ENCODE measurements around the gene KRT23. TPM values are rescaled to one million over a fixed set of nuclear protein-coding genes. Genes with fewer than 3 reads are reported as not detected.

Gene KRT23
- total and polyA plus RNA-seq, 9 donors = 0.05 to 5.0 (median 0.53) TPM; not detected in 2

DNA sequence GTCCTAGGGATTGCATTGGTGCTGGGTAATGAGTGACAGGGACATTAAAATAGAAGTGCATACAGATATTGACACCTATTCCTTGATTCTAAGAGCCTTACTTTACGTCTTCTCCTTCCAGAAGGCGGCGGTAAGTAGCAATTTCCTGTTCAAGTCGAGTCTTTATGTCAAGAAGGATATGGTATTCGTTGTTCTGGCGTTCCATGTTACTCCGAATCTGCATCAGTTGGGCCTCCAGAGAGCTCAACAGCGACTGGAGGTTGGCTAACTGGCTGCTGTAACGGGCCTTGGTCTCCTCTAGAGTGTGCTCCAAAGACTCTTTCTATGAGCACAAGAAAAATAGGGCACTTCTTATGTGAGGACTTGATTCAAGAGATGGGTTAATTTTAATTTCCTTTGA, 59.4 kb downstream of the KRT23 start:
- H3K27me3 ChIP-seq = no peaks in the 10 kb centered on the region
- no peaks in the 10 kb centered on the region for H3K36me3 ChIP-seq
- TF ChIP-seq POLR2A (IDR thresholded peaks at IDR 0.05) = no peak
- no peak for TF ChIP-seq EP300 (IDR thresholded peaks at IDR 0.05)
- TF ChIP-seq, protein P1, sequence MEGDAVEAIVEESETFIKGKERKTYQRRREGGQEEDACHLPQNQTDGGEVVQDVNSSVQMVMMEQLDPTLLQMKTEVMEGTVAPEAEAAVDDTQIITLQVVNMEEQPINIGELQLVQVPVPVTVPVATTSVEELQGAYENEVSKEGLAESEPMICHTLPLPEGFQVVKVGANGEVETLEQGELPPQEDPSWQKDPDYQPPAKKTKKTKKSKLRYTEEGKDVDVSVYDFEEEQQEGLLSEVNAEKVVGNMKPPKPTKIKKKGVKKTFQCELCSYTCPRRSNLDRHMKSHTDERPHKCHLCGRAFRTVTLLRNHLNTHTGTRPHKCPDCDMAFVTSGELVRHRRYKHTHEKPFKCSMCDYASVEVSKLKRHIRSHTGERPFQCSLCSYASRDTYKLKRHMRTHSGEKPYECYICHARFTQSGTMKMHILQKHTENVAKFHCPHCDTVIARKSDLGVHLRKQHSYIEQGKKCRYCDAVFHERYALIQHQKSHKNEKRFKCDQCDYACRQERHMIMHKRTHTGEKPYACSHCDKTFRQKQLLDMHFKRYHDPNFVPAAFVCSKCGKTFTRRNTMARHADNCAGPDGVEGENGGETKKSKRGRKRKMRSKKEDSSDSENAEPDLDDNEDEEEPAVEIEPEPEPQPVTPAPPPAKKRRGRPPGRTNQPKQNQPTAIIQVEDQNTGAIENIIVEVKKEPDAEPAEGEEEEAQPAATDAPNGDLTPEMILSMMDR (IDR thresholded peaks at IDR 0.05) = no peak
- 92 to 94% (median 93%) methylated on average over 9 of the region's 9 CpGs for WGBS, 3 donors
- DNase-seq = no peak
- H3K4me3 ChIP-seq = no peak overlapping the region
- H3K9me3 ChIP-seq = no peaks in the 10 kb centered on the region
- no peaks in the 10 kb centered on the region for H3K4me1 ChIP-seq (ENCODE audit: insufficient read depth)
- intact Hi-C loops (cut with DNase I) = no loop called here
- H3K27ac ChIP-seq = no peak overlapping the region

DNA sequence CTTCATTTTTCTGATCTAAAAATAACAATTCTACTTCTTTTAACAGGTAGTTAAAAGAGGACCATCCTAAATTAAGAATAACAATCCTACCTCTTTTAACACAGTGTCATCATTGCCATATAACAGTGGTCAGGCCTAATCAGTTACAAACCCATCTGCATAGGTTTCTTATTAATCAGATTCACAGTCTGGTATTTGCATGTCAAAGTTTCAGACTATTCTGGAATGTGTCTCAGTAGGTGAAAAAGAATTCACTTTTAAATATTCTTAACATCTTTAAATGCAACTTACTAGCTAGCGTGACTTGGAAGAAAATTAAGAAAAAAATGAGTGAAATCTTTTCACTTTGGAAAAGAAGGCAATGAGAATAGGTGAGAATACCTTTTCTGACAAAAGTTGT, 63.6 kb downstream of the KRT23 start:
- no peaks in the 10 kb centered on the region for H3K27me3 ChIP-seq
- no peak overlapping the region for H3K4me3 ChIP-seq
- 65 to 100% (median 75%) methylated on average over 1 of the region's 1 CpG for WGBS, 3 donors
- no peak for TF ChIP-seq POLR2A (IDR thresholded peaks at IDR 0.05)
- TF ChIP-seq EP300 (IDR thresholded peaks at IDR 0.05) = no peak
- TF ChIP-seq, protein P1 (IDR thresholded peaks at IDR 0.05) = no peak
- H3K9me3 ChIP-seq = no peaks in the 10 kb centered on the region
- H3K27ac ChIP-seq = no peak overlapping the region
- H3K4me1 ChIP-seq (ENCODE audit: insufficient read depth) = no peaks in the 10 kb centered on the region
- DNase-seq = no peak
- intact Hi-C loops (cut with DNase I) = no loop called here
- H3K36me3 ChIP-seq = no peaks in the 10 kb centered on the region

DNA sequence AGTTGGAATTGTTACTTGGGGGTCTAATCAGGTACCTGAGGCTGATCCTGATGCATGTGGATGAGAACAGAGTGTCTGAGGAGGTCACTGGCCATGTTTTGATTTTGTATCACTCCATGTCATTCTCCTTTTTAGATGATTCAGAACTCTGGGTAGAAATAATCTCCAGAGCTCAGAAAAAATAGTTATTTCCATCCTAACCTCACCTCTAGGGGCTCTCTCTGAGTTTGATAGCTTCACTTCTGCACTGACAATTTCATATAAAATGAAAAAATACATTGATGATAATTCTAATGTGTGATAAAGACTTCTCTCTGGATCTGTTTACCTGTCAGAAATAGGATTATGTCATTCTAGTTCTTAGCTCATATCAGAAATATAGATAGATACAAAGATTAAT, 64.2 kb downstream of the KRT23 start:
- TF ChIP-seq EP300 (IDR thresholded peaks at IDR 0.05) = no peak
- TF ChIP-seq, protein P1 (IDR thresholded peaks at IDR 0.05) = no peak
- no peak for TF ChIP-seq POLR2A (IDR thresholded peaks at IDR 0.05)
- no peak for DNase-seq
- H3K27ac ChIP-seq = no peak overlapping the region
- no peaks in the 10 kb centered on the region for H3K27me3 ChIP-seq
- no peak overlapping the region for H3K4me3 ChIP-seq
- intact Hi-C loops (cut with DNase I) = no loop called here
- H3K36me3 ChIP-seq = no peaks in the 10 kb centered on the region
- H3K9me3 ChIP-seq = no peaks in the 10 kb centered on the region
- no peaks in the 10 kb centered on the region for H3K4me1 ChIP-seq (ENCODE audit: insufficient read depth)

Other genes with a start within 250 kb of the KRT23 start
Only the 30 nearest of the 33 such genes appear.
- gene KRT25, start 182.3 kb downstream of the KRT23 start, total RNA-seq = not detected
- gene KRT25, start 182.3 kb downstream of the KRT23 start, polyA plus RNA-seq = not detected
- gene KRT26, start 165.4 kb downstream of the KRT23 start, total RNA-seq = not detected
- not detected for gene KRT26, start 165.4 kb downstream of the KRT23 start, polyA plus RNA-seq
- gene KRT27, start 155.1 kb downstream of the KRT23 start, total RNA-seq = not detected
- not detected for gene KRT27, start 155.1 kb downstream of the KRT23 start, polyA plus RNA-seq
- gene KRT28, start 137.7 kb downstream of the KRT23 start, total RNA-seq = not detected
- not detected for gene KRT28, start 137.7 kb downstream of the KRT23 start, polyA plus RNA-seq
- gene KRT10, start 115.0 kb downstream of the KRT23 start, total RNA-seq = 10 to 100 TPM; 10.4 to 57.3 (median 39.4) TPM
- gene KRT10, start 115.0 kb downstream of the KRT23 start, polyA plus RNA-seq = 10 to 100 TPM; 16.2 to 35.2 TPM
- not detected for gene KRT12, start 70.4 kb downstream of the KRT23 start, total RNA-seq
- not detected for gene KRT12, start 70.4 kb downstream of the KRT23 start, polyA plus RNA-seq
- 1 to 10 TPM in 1 of 7 donors, under 1 TPM in 2, not detected in 4; 0.27 to 4.2 (median 0.77) TPM for gene KRT20, start 52.4 kb downstream of the KRT23 start, total RNA-seq
- gene KRT20, start 52.4 kb downstream of the KRT23 start, polyA plus RNA-seq = under 1 TPM in 1 of 2 donors, not detected in 1; 0.05 TPM
- gene KRT39, start 29.3 kb upstream of the KRT23 start, total RNA-seq = under 1 TPM in 1 of 7 donors, not detected in 6; 0.69 TPM
- not detected for gene KRT39, start 29.3 kb upstream of the KRT23 start, polyA plus RNA-seq
- not detected for gene KRT40, start 46.7 kb upstream of the KRT23 start, total RNA-seq
- gene KRT40, start 46.7 kb upstream of the KRT23 start, polyA plus RNA-seq = not detected
- gene KRTAP3-3, start 56.5 kb upstream of the KRT23 start, total RNA-seq = not detected
- not detected for gene KRTAP3-3, start 56.5 kb upstream of the KRT23 start, polyA plus RNA-seq
- gene KRTAP3-2, start 62.3 kb upstream of the KRT23 start, total RNA-seq = not detected
- not detected for gene KRTAP3-2, start 62.3 kb upstream of the KRT23 start, polyA plus RNA-seq
- gene KRTAP3-1, start 71.5 kb upstream of the KRT23 start, total RNA-seq = not detected
- gene KRTAP3-1, start 71.5 kb upstream of the KRT23 start, polyA plus RNA-seq = not detected
- gene KRTAP1-5, start 89.6 kb upstream of the KRT23 start, total RNA-seq = not detected
- under 1 TPM in 1 of 2 donors, not detected in 1; 0.06 TPM for gene KRTAP1-5, start 89.6 kb upstream of the KRT23 start, polyA plus RNA-seq
- gene KRTAP1-4, start 92.5 kb upstream of the KRT23 start, total RNA-seq = not detected
- gene KRTAP1-4, start 92.5 kb upstream of the KRT23 start, polyA plus RNA-seq = not detected
- not detected for gene KRTAP1-3, start 97.2 kb upstream of the KRT23 start, total RNA-seq
- gene KRTAP1-3, start 97.2 kb upstream of the KRT23 start, polyA plus RNA-seq = not detected
- gene KRTAP1-1, start 103.8 kb upstream of the KRT23 start, total RNA-seq = not detected
- not detected for gene KRTAP1-1, start 103.8 kb upstream of the KRT23 start, polyA plus RNA-seq
- not detected for gene KRTAP2-1, start 109.7 kb upstream of the KRT23 start, total RNA-seq
- gene KRTAP2-1, start 109.7 kb upstream of the KRT23 start, polyA plus RNA-seq = not detected
- gene KRTAP2-2, start 117.6 kb upstream of the KRT23 start, total RNA-seq = not detected
- not detected for gene KRTAP2-2, start 117.6 kb upstream of the KRT23 start, polyA plus RNA-seq
- gene KRTAP2-3, start 122.5 kb upstream of the KRT23 start, total RNA-seq = not detected
- gene KRTAP2-3, start 122.5 kb upstream of the KRT23 start, polyA plus RNA-seq = not detected
- not detected for gene KRTAP2-4, start 128.2 kb upstream of the KRT23 start, total RNA-seq
- gene KRTAP2-4, start 128.2 kb upstream of the KRT23 start, polyA plus RNA-seq = not detected
- not detected for gene KRTAP4-7, start 146.5 kb upstream of the KRT23 start, total RNA-seq
- gene KRTAP4-7, start 146.5 kb upstream of the KRT23 start, polyA plus RNA-seq = not detected
- gene KRTAP4-8, start 160.5 kb upstream of the KRT23 start, total RNA-seq = not detected
- not detected for gene KRTAP4-8, start 160.5 kb upstream of the KRT23 start, polyA plus RNA-seq
- not detected for gene KRTAP4-16, start 164.6 kb upstream of the KRT23 start, total RNA-seq
- not detected for gene KRTAP4-16, start 164.6 kb upstream of the KRT23 start, polyA plus RNA-seq
- gene KRTAP4-9, start 167.7 kb upstream of the KRT23 start, total RNA-seq = not detected
- not detected for gene KRTAP4-9, start 167.7 kb upstream of the KRT23 start, polyA plus RNA-seq
- not detected for gene KRTAP4-11, start 180.7 kb upstream of the KRT23 start, total RNA-seq
- gene KRTAP4-11, start 180.7 kb upstream of the KRT23 start, polyA plus RNA-seq = not detected
- gene KRTAP4-12, start 186.5 kb upstream of the KRT23 start, total RNA-seq = not detected
- gene KRTAP4-12, start 186.5 kb upstream of the KRT23 start, polyA plus RNA-seq = not detected
- gene KRTAP4-6, start 202.9 kb upstream of the KRT23 start, total RNA-seq = not detected
- not detected for gene KRTAP4-6, start 202.9 kb upstream of the KRT23 start, polyA plus RNA-seq
- gene KRTAP4-5, start 212.2 kb upstream of the KRT23 start, total RNA-seq = not detected
- gene KRTAP4-5, start 212.2 kb upstream of the KRT23 start, polyA plus RNA-seq = not detected
- not detected for gene KRTAP4-4, start 223.1 kb upstream of the KRT23 start, total RNA-seq
- gene KRTAP4-4, start 223.1 kb upstream of the KRT23 start, polyA plus RNA-seq = not detected
- gene KRTAP4-3, start 230.6 kb upstream of the KRT23 start, total RNA-seq = not detected
- gene KRTAP4-3, start 230.6 kb upstream of the KRT23 start, polyA plus RNA-seq = not detected